Adrenal gland (tissue), 12 donors: ENCODE results near the gene NRXN2. TPM values are rescaled to one million over a fixed set of nuclear protein-coding genes. Genes with fewer than 3 reads are reported as not detected.

Source experiments
- DNase-seq, 7 donors: peaks; one replicate each; pipeline ENCODE4 v3.0.0-alpha.2; 2019 to 2020
- H3K27ac ChIP-seq, 5 donors: fragments of 200-600 bp; sonication (generic) in 4 of 5; 1 replicate in 3 of 5; 2 replicates in 2 of 5; pipeline versions ENCODE4 v1.5.1 to v1.8.0; 2016 to 2020; ENCODE audit warnings: mild to moderate bottlenecking in 1 of 5
- H3K27me3 ChIP-seq: fragments of 200-600 bp; 2 replicates; pipeline ENCODE4 v1.8.0; 2021
- H3K36me3 ChIP-seq, 2 donors: fragments of 200-600 bp; replicated peaks in 1 of 2; 1 replicate in 1 of 2; 2 replicates in 1 of 2; pipeline versions ENCODE4 v1.5.1 to v1.8.0; 2018 to 2022
- H3K4me1 ChIP-seq, 2 donors: fragments of 200-600 bp; replicated peaks in 1 of 2; 1 replicate in 1 of 2; 2 replicates in 1 of 2; pipeline versions ENCODE4 v1.5.1 to v1.8.0; 2018 to 2021
- H3K4me3 ChIP-seq, 4 donors: fragments of 200-600 bp; sonication (generic) in 3 of 4; one replicate each; pipeline ENCODE4 v1.5.1; 2016 to 2018
- H3K9me3 ChIP-seq, 3 donors: fragments of 200-600 bp; sonication (generic) in 1 of 3; replicated peaks in 1 of 3; 1 replicate in 2 of 3; 2 replicates in 1 of 3; pipeline versions ENCODE4 v1.5.1 to v1.8.0; 2016 to 2021
- POLR2A ChIP-seq, 2 donors: fragments of 450-650 bp; IDR thresholded peaks; one replicate each; pipeline ENCODE4 v1.6.1; 2017; ENCODE audit warnings: antibody characterized with exemption in 2 of 2, mild to moderate bottlenecking in 2 of 2, moderate library complexity in 1 of 2
- WGBS, 4 donors: extraction: QIAGEN DNeasy Blood & Tissue Kit in 2 of 4; methylation state at CpG; one replicate each; pipeline versions ENCODE4 v1.1.5 to v1.1.7; 2013 to 2017; 5-methylcytosine and 5-hydroxymethylcytosine counted together
- intact Hi-C, 2 donors: fragments of 100-400 bp; cut with DNase I; formaldehyde crosslinking; loops; one replicate each; pipeline versions ENCODE4 v1.14.1 to v1.15.0; 2022 to 2023
- polyA plus RNA-seq, 3 donors: library from polyadenylated mRNA; stranded (reverse); fragments of 200-250 nt in 2 of 3; fragments of 350-450 nt in 1 of 3; fragmentation: Illumina TruSeq in 1 of 3; extraction: RNeasy Lipid Tissue Mini Kit (QIAGEN cat#74804) in 1 of 3; gene quantifications; one replicate each; pipeline ENCODE4 v1.2.3, GENCODE V29; 2013 to 2014
- total RNA-seq, 9 donors: library from RNA; depleted of rRNA in 4 of 9; stranded (reverse); fragments of >200 nt in 4 of 9; fragments of 120-200 nt in 1 of 9; fragmentation: NEBNext Ultra II Directional in 1 of 9; extraction: Animal tissue kit (Norgen Biotek cat#: 25700) in 1 of 9; gene quantifications; one replicate each; pipeline versions ENCODE4 v1.1.0 to v1.2.4, GENCODE V29; 2013 to 2023
- TF ChIP-seq, protein P1 (sequence below), 6 experiments: fragments of 450-650 bp in 4 of 6; fragments of 200-600 bp in 2 of 6; sonication (generic) in 1 of 6; IDR thresholded peaks; 1 replicate in 5 of 6; 2 replicates in 1 of 6; pipeline versions ENCODE4 v1.5.1 to v1.8.0; 2016 to 2021; ENCODE audit warnings: antibody characterized with exemption in 6 of 6, mild to moderate bottlenecking in 2 of 6, moderate library complexity in 1 of 6
- donor health status: healthy with polysubstance abuse.
- donor health status: Bipolar disorder and iron deficiency.
- donor health status: DM: yes; HTN: yes; CAD: no.
- donor health status: DM: no; HTN: no; CAD: no.
- donor health status: DM: no; HTN: no; CAD: no.
- donor health status: DM: yes; HTN: yes; CAD: no.

Gene NRXN2
- total and polyA plus RNA-seq, 12 donors, result 1.7 to 17.1 (median 4.9) TPM

GRCh38 chr11:64712430-64713015 is 10.5 kb downstream of the NRXN2 start:
- TF ChIP-seq POLR2A (IDR thresholded peaks at IDR 0.05), result no peak
- TF ChIP-seq, protein P1, sequence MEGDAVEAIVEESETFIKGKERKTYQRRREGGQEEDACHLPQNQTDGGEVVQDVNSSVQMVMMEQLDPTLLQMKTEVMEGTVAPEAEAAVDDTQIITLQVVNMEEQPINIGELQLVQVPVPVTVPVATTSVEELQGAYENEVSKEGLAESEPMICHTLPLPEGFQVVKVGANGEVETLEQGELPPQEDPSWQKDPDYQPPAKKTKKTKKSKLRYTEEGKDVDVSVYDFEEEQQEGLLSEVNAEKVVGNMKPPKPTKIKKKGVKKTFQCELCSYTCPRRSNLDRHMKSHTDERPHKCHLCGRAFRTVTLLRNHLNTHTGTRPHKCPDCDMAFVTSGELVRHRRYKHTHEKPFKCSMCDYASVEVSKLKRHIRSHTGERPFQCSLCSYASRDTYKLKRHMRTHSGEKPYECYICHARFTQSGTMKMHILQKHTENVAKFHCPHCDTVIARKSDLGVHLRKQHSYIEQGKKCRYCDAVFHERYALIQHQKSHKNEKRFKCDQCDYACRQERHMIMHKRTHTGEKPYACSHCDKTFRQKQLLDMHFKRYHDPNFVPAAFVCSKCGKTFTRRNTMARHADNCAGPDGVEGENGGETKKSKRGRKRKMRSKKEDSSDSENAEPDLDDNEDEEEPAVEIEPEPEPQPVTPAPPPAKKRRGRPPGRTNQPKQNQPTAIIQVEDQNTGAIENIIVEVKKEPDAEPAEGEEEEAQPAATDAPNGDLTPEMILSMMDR (IDR thresholded peaks at IDR 0.05), result no peak
- 3 to 9% (median 7%) methylated on average over 13 to 45 of the region's 45 CpGs for WGBS, 4 donors
- no peak for DNase-seq
- H3K27ac ChIP-seq, result no peak overlapping the region
- intact Hi-C loops, result no loop called here
- H3K9me3 ChIP-seq, result no peaks in the 10 kb centered on the region
- H3K36me3 ChIP-seq, result no peaks in the 10 kb centered on the region
- no peaks in the 10 kb centered on the region for H3K4me1 ChIP-seq
- peaks cover 86% of the 10 kb centered on the region for H3K27me3 ChIP-seq
- H3K4me3 ChIP-seq, result no peak overlapping the region

GRCh38 chr11:64711956-64712362 is 11.0 kb downstream of the NRXN2 start:
- Histone ChIP-seq H3K4me1 (no peaks in the 10 kb centered on the region), H3K27ac (no peak overlapping the region), H3K27me3 (peaks cover 80% of the 10 kb centered on the region), H3K9me3 (no peaks in the 10 kb centered on the region), H3K4me3 (no peak overlapping the region), H3K36me3 (no peaks in the 10 kb centered on the region)
- TF ChIP-seq, protein P1 (IDR thresholded peaks at IDR 0.05), result no peak
- TF ChIP-seq POLR2A (IDR thresholded peaks at IDR 0.05), result no peak
- no peak for DNase-seq
- intact Hi-C loops, result no loop called here
- 47 to 61% (median 50%) methylated on average over 16 to 19 of the region's 19 CpGs for WGBS, 4 donors

GRCh38 chr11:64711138-64711955 is 11.7 kb downstream of the NRXN2 start:
- TF ChIP-seq, protein P1 (IDR thresholded peaks at IDR 0.05), result no peak
- TF ChIP-seq POLR2A (IDR thresholded peaks at IDR 0.05), result no peak
- Histone ChIP-seq H3K4me3 (no peak overlapping the region), H3K27ac (no peak overlapping the region), H3K27me3 (peaks cover 74% of the 10 kb centered on the region), H3K36me3 (no peaks in the 10 kb centered on the region), H3K9me3 (no peaks in the 10 kb centered on the region), H3K4me1 (no peaks in the 10 kb centered on the region)
- 17 to 42% (median 27%) methylated on average over 32 to 46 of the region's 46 CpGs for WGBS, 4 donors
- DNase-seq, result no peak
- intact Hi-C loops, result no loop called here

GRCh38 chr11:64710418-64711137 is 12.4 kb downstream of the NRXN2 start:
- Histone ChIP-seq H3K27ac (no peak overlapping the region), H3K9me3 (no peaks in the 10 kb centered on the region), H3K4me3 (no peak overlapping the region), H3K27me3 (peaks cover 68% of the 10 kb centered on the region), H3K4me1 (no peaks in the 10 kb centered on the region), H3K36me3 (no peaks in the 10 kb centered on the region)
- TF ChIP-seq POLR2A (IDR thresholded peaks at IDR 0.05), result no peak
- TF ChIP-seq, protein P1 (IDR thresholded peaks at IDR 0.05), result no peak
- intact Hi-C loops, result no loop called here
- DNase-seq, result no peak
- 46 to 49% (median 48%) methylated on average over 13 of the region's 13 CpGs for WGBS, 4 donors
